NCI-H526 treated with DMSO at 0.1 percent for 48 hours (cell line): ENCODE measurements around the gene IL1B.
"Not testable (repeated sequence)": the region's sequence is repeated elsewhere in the genome, so short reads cannot be mapped to it uniquely, and the experiment has no call there.

Experiments used
- DNase-seq: peaks from one replicate; lab custom pipeline; 2025; lab: John Stamatoyannopoulos, UW

IL1B gene

DNA sequence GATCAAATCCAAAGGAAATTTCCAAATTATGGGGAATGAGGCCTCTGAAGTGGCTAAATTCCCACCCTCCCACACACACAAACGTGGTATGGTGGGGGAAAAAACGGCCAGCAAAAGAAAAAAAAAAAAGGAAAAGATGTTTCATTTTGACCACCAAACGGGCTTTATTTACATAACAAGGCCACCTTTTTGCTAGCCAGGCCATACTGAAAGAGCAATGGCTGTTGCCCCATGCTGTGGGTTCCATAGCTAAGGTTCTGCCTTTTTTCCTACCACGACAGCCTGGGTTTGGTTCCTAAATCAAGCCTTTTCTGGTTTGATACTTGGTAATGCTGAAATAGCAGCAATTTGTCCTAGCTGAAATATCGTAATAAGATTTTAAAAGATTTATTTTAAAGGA, 14.0 kb upstream of the IL1B start:
- no peak for DNase-seq

DNA sequence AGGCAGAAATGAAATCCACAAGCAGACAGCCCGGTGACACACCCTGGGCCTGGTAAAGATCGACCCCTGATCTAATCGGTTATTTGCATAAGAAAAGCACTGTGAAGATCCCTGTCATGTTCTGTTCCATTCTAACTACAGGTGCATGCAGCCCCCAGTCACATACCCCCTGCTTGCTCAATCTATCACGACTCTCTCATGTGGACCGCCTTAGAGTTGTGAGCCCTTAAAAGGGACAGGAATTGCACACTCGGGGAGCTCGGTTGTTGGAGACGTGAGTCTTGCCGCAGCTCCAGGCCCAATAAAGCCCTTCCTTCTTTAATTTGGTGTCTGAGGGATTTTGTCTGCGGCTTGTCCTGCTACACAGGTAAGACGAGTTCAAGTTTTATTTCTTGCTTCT, 13.4 kb upstream of the IL1B start:
- no peak for DNase-seq

DNA sequence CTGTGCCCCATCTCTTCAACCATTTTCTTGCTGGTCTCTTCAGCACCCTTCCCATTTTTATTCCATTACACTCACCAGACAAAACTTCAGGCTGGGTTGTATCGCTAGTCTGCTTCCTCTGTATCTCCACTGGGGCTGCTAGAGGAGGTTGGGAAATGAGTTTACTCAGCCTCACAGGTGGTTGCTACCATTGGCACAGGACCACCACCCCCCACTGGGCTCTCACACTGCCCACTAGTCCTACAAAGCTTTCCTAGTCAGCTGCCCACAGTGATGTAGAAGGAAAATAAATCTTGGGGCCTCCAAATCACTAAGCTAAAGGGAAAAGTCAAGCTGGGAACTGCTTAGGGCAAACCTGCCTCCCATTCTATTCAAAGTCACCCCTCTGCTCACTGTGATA, 12.3 kb upstream of the IL1B start:
- no peak for DNase-seq

DNA sequence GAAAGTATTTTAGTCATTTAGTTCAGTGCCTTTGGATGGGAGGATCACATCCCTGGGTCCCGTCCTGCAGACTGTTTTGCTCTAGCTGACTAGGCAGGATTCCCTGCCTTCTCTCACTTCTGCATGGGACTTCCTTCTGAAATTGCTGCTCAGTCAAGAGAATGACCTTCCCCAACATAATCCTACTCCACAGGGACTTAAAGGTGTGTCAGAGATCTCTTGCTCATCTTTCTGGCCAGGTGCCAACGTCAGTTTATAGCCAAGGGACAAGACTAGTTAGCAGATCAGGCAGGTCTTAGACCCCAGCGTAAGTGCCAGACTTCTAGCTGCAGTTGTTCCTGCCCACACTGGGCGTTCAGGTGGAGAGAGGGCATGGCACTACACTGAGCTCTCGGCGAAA, 9.5 kb upstream of the IL1B start:
- no peak for DNase-seq

DNA sequence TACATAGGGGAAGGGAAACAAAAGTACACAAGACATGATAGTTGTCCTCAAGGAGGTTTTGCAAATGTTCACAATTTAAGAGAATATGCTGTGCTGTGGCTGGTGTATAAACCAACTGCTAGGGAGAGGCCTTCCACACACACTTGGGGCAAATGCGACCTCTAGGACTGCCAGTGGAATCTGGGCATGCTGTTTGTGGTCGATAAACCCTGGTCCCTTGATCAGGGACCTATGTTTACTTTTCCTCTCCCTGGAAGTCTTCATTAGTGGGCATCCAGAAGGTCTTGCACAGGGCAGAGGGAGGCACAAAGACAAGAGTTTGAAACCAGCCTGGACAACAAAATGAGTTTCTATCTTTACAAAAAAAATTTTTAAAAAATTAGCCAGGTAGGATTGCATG, 7.3 kb upstream of the IL1B start:
- no peak for DNase-seq

DNA sequence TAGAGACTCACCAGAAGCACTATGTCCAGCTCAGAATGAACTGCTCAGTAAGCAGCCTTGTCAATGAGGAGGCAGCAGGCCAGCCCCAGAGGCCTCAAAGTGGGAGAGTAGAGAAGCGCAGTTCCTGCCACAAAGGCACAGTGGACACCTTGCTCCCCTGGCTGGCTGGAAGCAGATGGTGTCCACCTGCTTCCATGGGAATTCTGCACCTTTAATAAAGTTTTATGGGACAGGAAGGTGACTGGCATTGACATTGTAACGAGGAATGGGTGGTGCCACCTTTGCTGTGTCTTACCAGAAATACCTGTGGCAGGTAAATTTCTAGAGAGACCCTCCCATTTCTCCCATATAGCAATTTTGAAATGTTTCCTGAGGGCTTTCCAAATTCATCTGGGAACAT, 6.7 kb upstream of the IL1B start:
- no peak for DNase-seq

DNA sequence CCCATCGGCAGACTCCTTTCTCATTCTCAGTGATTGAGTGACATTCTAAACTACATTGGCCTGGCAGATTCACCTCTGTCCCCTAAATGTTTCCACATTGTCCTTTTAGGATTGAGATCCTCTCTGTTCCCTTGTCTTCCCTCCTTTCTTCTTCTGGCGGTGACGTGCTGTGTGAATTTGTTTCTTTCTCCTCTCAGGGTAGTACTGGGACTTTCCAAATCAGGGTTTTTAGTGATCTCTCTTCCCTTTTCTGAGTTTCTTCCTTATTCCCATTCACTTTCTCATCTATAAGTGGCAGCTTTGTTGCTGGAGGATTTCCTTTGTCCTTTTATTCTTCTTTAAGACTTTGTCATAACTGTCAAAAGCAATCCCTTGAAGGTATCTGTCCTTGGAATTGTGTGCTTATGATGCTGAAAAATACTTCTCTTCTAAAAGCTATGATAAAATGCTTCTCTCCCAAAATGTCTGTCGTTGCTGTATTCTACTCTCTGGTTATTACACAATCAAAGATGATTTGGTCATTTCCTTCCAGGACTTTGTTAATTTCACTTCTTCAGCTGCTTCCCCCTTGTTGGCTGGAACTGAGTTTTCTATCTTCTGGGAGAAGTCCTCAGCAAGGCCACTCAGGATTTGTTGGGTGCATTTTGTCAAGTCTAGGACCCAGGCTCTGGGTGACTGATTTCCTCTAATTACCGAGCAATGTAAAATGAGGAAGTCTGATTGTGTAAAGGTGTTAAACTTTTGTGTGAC, 4.9 kb upstream of the IL1B start:
- no peak for DNase-seq

DNA sequence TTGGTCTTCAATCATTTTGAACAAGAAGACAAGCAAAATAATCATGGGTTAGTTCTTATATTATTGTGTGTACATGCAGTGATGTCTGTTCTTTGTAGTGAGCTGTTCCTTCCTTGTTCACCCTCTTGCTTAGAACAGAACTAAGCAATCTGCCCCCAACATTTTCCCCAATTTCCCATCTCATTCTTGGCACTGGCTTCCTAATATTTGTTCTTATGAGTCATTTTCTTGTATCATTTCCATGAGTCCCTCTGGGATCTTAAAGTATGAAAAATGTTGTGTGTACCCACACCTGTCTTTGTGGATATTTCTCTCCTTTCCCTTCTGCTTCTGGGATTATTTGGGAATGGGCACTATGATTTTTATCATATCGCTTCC, 3.5 kb upstream of the IL1B start:
- DNase-seq, result no peak

DNA sequence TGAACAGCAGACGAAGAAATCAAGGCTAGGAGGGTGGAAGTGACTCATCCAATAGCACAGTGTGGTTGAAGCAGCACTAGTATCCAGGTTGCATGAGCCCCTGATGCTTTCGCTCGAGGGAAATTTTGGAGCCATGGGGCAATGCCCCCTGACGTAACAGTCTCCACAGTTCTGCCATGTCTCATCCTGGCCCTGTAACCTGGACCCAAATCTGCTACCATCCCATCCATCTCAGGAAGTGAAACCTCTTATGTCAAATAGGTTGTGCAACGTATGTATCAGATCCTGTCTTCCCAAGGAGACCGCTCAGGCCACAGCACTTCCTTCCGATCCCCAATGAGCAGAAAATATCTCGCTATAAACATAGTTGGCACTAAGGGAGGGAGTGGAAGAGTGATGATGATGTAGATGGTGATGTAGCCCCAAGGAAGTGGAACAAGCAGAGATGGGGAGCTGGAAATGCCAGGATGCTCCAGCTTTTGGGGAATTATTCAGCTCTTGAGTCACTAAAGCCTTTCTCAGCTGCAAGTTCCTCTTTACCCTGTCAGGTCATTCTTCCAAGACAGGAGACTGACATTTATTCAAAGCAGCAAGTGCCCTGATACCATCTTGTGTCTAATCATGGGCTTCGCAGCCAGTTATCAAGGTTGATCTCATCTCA, 3.0 kb upstream of the IL1B start:
- DNase-seq, result no peak

DNA sequence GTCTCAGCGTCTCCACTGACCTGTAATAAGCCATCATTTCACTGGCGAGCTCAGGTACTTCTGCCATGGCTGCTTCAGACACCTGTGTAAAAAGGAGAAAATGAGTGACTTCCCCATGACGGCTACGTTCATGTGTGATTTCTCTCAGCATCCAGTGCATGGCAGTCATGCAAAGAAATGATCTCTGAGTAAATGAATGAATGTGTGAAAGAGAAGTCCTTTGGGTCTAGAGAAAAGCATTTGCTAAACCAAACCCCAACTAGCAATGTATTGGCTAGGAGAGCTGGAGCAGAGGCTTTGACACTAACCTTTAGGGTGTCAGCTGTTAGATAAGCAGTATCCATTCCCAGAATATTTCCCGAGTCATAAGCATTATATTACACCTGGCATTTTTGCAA, 417 bp downstream of the IL1B start:
- no peak for DNase-seq

DNA sequence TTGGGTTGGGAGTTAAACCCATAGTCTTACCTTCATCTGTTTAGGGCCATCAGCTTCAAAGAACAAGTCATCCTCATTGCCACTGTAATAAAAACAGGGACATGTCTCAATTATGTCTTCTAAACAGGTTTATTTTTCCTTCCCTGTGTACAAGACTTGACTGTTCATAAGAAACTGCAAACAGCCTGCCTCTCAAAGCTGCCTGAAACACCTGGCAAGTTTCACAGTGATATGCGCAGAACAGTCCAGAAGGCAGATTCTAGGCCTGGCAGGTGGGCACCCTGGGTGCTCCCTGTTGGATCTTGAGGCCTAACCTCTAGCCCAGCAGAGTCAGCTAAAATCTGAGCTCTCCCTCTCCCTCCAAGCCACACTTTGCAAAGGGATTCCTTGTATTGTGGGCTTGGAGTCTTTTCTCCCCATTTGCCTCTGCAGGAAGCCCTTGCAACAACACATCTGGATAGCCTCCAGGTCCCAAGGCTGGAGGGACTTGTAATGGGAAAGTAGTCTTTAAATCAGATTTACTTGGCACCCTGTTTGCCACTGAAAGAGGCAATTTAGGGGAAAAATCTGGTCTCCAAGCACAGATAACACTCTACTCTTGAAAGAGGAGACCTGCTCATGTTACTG, 930 bp downstream of the IL1B start:
- no peak for DNase-seq

DNA sequence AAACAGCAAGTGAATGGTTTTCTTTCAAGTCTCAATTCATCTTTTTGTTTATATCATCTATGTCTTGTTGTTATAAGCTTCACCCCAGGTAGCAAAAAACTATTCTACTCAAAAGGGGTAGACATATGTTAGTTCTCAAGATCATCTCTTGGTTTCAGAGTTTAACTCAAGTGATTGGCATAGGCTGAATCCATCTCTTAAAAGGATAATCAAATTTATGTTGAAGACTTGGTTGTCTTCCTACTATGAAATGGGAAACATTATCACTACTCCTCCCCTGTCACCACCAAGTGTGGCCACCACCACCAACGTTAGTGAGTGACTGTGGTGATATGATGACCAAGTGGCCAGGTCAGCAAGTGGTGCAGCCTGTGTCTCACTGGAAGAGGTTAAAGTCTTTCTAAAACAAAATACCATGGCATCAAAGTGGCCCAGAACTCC, 1.5 kb downstream of the IL1B start:
- DNase-seq, result no peak

DNA sequence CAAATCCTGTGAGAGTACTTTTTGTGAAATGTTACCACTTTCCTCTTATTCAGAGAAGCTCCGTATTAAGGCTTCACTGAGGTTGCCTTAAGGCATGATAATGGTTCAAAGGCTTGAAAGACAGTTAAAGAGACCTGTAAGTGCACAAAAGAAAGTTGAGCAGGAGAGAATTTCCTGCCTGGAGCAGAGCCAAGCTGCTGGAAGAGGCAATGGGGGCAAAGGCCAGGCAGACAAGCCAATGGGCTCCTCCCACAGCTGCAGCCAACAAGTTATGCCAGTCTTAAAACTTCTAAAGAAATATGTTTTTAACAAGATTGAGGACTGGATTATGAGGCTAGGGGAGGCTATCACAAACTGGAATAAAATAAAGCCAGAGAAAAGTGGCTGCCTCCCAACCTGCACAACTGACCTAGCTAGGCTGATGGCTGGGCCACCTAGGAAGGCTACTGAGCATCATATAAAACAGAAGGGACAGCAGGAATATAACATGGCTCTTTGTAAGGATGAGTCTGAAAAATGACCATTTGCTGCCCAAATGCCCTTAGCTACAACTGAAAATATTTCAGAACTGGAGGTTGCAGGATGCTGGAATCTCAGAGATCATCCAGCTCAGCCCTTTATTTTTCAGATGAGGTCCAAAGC, 2.1 kb downstream of the IL1B start:
- DNase-seq, result no peak

DNA sequence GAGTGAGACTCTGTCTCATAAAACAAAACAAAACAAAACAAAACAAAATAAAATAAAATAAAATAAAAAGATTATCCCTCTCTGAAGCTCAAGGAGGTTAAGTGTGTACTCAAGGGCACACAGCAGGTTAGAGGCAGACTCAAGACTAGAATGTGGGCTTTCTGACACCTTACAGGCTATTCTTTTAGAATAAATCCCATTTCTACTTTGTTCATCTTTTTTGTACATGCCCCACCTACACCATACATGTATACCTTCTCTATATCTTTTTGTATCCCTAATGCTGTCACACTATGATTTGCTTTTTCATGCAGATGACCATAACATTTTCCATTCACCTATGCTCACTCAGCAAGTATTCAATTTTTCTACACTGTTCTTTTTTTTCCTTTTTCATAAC, 2.6 kb downstream of the IL1B start:
- no peak for DNase-seq

DNA sequence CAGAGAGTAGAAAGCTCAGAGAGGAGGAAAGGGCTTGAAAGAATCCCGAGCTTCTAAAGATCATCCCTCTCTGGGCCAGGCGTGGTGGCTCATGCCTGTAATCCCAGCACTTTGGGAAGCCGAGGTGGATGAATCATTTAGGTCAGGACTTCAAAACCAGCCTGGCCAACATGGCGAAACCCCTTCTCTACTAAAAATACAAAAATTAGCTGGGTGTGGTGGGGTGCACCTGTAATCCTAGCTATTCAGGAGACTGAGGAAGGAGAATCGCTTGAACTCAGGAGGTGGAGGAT, 3.0 kb downstream of the IL1B start:
- DNase-seq, result not testable (repeated sequence)

DNA sequence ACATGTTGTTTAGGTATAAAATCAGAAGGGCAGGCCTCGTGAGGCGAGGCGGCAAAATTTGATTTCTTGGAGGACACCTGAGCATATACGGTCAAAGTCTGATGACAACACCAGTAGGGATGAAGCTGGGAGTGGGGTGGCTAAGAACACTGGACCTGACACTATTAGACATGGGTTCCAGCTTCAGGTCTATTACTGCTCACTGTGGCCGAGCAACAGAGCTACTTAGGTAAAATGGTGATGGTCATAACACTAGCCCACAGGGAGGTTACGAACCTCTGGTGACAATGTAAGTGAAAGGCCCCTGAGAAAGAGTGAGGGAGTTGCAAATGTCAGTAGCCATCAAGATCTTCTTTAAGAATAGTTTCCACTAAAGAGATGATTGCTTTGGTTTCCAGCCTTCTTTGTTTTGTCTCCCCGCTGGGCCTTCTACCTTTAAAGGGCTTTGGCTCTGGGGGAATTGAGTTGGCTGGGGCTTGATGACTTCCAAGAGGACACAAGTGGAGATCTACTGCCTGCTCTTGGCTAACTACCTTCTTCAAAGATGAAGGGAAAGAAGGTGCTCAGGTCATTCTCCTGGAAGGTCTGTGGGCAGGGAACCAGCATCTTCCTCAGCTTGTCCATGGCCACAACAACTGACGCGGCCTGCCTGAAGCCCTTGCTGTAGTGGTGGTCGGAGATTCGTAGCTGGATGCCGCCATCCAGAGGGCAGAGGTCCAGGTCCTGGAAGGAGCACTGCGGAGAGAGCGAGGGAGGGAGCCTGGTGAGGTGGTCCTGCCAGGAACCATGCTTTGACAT, 3.5 kb downstream of the IL1B start:
- no peak for DNase-seq

DNA sequence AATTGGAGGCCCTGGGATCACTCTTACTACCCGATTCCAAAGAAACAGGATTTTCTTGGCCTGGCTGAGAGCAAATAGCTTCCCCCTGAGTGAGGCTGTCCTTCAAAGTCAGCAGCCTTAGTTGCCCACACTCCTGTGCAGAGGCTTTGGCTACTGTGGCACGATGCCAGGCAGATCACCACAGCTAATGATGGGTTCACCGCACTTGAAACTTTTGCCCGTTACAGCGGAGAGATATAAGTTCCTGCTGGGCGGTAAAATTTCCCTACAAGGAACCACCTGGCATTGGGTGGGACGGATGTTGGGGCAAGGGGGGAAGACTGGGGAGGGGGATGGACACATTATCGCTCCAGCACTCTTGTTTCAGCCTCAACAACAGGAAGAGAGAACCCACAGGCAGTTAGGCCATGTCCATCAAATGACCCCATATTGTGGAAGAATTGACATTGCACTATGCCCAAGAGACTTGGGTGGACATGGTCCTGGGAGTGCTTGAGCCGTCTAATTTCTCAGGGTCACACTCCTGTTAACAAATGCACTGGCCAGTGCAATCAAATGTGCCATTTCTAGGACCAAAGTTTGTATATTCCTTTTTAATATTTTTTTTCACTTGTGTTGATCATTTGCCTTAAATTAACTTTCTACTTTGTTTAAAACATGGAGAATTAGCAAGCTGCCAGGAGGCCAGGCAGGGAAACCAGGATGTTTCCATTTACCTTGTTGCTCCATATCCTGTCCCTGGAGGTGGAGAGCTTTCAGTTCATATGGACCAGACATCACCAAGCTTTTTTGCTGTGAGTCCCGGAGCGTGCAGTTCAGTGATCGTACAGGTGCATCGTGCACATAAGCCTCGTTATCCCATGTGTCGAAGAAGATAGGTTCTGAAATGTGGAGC, 4.4 kb downstream of the IL1B start:
- DNase-seq, result no peak

DNA sequence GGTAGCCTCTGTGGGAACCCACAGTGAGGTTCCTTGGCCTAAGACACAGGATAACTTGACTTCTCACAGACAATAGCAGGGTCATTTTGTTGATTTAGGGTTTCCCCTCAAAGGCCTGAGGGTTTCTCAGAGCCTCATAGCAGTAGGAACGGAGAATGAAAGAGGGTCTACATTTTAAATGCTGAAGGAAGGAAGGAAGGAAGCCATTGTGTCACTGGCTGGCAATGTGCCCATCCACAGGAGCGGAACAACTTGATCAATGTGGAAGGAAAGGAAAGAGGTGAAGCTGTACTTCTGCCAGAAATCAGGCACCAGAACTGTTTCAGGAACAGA, 5.1 kb downstream of the IL1B start:
- DNase-seq, result no peak

DNA sequence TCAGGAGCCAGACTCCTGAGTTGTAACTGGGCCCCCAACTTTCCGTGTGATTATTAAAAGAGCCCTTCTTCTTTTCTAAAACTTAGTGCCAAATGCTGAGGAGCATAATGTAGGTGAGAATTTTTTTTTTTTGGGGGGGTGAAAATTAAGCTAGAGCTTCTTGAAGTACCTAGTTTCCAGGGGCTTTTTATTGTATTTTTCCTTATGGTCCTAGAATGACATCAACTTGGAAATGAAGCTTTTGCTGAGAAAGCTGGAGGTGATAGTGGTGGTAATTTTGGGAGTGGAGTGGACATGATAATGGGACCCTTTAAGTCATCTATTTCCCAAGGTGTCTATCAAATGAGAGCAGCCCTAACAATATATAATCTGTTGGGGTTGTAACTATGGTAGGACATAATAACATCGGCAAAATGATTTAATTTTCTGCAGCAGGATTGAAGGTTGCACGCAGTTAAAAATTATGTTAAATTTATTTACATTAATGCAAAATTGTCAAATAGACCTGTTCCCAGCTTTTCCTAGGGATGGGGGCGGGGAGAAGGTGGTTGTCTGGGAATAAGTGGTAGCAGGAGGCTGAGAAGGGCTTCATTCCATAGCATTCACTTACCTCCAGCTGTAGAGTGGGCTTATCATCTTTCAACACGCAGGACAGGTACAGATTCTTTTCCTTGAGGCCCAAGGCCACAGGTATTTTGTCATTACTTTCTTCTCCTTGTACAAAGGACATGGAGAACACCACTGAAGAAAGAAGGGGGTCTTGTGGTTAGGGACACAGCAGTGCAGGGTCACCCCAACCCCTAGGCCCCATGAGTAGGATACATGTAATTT, 5.7 kb downstream of the IL1B start:
- no peak for DNase-seq

DNA sequence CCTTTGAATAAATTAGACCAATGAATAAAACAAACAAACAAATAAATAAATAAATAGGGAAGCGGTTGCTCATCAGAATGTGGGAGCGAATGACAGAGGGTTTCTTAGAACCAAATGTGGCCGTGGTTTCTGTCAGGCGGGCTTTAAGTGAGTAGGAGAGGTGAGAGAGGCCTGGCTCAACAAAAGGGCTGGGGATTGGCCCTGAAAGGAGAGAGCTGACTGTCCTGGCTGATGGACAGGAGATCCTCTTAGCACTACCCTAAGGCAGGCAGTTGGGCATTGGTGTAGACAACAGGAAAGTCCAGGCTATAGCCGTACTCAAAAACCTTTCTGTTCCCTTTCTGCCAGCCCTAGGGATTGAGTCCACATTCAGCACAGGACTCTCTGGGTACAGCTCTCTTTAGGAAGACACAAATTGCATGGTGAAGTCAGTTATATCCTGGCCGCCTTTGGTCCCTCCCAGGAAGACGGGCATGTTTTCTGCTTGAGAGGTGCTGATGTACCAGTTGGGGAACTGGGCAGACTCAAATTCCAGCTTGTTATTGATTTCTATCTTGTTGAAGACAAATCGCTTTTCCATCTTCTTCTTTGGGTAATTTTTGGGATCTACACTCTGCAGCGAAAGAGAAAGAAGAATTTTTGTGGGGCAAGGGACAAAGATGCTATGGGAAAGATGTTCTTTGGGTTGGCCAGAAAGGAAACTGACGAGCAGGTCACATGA, 6.5 kb downstream of the IL1B start:
- no peak for DNase-seq
